HUES48 (cell line): ENCODE results near the gene GTF2F2.

Source experiments
- H3K27ac ChIP-seq: one replicate; pipeline ENCODE4 v1.7.0; 2013; ENCODE audit warnings: low read depth, low read length, inconsistent platforms
- H3K27me3 ChIP-seq: 2 replicates; pipeline ENCODE4 v1.6.1; 2013; ENCODE audit warnings: mild to moderate bottlenecking, low read length; ENCODE audit not compliant: control insufficient read depth, insufficient read depth
- H3K36me3 ChIP-seq: 2 replicates; pipeline ENCODE4 v1.6.1; 2013; ENCODE audit warnings: low read length; ENCODE audit not compliant: control insufficient read depth, insufficient read depth
- H3K4me1 ChIP-seq: 2 replicates; pipeline ENCODE4 v1.6.1; 2013; ENCODE audit warnings: mild to moderate bottlenecking, low read length; ENCODE audit not compliant: control insufficient read depth, insufficient read depth
- H3K4me3 ChIP-seq: 2 replicates; pipeline ENCODE4 v1.5.1; 2013; ENCODE audit warnings: mild to moderate bottlenecking, low read depth, low read length
- H3K9ac ChIP-seq: 2 replicates; pipeline ENCODE4 v1.6.1; 2013; ENCODE audit warnings: mild to moderate bottlenecking, low read depth, low read length, moderate library complexity
- H3K9me3 ChIP-seq: 2 replicates; pipeline ENCODE4 v1.6.1; 2013; ENCODE audit warnings: low read length; ENCODE audit not compliant: control insufficient read depth, insufficient read depth

The GTF2F2 gene

GRCh38 chr13:45219123-45219891 lies 99.0 kb downstream of the GTF2F2 start:
- peaks cover 19% of the 10 kb centered on the region for H3K4me1 ChIP-seq
- H3K9me3 ChIP-seq, result no peaks in the 10 kb centered on the region
- H3K9ac ChIP-seq, result no peak overlapping the region
- H3K4me3 ChIP-seq, result no peak overlapping the region
- H3K36me3 ChIP-seq, result no peaks in the 10 kb centered on the region
- H3K27ac ChIP-seq, result peak overlapping the region; percentile 9
- H3K27me3 ChIP-seq, result no peaks in the 10 kb centered on the region

GRCh38 chr13:45219938-45220375 lies 99.6 kb downstream of the GTF2F2 start:
- no peak overlapping the region for H3K4me3 ChIP-seq
- no peaks in the 10 kb centered on the region for H3K9me3 ChIP-seq
- H3K9ac ChIP-seq, result no peak overlapping the region
- no peak overlapping the region for H3K27ac ChIP-seq
- H3K27me3 ChIP-seq, result no peaks in the 10 kb centered on the region
- H3K36me3 ChIP-seq, result no peaks in the 10 kb centered on the region
- peaks cover 19% of the 10 kb centered on the region for H3K4me1 ChIP-seq

DNA sequence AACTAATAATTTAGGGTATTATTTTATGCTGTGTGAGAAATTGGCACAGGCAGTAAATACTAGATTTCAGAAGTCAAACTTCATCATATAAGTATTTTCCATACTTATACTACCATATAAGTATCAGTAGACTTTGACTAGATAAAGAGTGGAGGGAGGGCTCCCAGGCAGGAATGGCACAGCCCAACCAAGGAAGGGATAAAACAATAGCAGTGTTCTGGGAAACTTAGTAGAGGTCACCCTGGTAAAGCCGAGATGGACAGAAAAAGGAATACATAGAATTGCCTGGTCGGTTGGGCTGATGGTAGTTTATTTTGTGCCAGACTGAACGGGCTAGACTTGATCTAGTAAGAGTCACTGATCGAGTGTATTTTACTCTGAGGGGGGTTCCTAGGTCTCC lies 100.1 kb downstream of the GTF2F2 start:
- H3K4me1 ChIP-seq, result peaks cover 20% of the 10 kb centered on the region
- no peaks in the 10 kb centered on the region for H3K9me3 ChIP-seq
- H3K27me3 ChIP-seq, result no peaks in the 10 kb centered on the region
- H3K27ac ChIP-seq, result no peak overlapping the region
- no peak overlapping the region for H3K4me3 ChIP-seq
- H3K9ac ChIP-seq, result no peak overlapping the region
- no peaks in the 10 kb centered on the region for H3K36me3 ChIP-seq

DNA sequence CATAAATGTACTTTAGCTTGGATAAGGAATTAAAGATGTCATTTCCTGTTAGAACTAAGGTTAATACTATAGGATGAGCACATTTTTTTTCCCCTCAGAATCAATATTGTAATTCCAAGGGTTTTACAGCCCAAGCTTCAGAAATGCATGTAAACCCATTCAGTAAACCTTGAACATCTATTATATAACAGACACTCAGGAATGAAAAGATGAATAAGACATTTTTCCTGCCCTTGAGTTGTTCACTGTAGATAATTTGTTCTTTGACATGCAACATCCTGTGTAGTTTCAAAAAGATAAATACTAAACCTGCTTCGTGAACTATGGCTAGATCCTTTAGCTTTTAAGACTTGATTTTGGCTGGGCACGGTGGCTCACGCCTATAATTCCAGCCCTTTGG lies 102.2 kb downstream of the GTF2F2 start:
- no peaks in the 10 kb centered on the region for H3K27me3 ChIP-seq
- no peak overlapping the region for H3K27ac ChIP-seq
- no peaks in the 10 kb centered on the region for H3K36me3 ChIP-seq
- no peak overlapping the region for H3K9ac ChIP-seq
- H3K4me3 ChIP-seq, result no peak overlapping the region
- peaks cover 30% of the 10 kb centered on the region for H3K4me1 ChIP-seq
- no peaks in the 10 kb centered on the region for H3K9me3 ChIP-seq

- peaks cover 30% of the 10 kb centered on the region for H3K4me1 ChIP-seq
- no peak overlapping the region for H3K9ac ChIP-seq
- H3K9me3 ChIP-seq, result no peaks in the 10 kb centered on the region
- no peaks in the 10 kb centered on the region for H3K27me3 ChIP-seq
- no peak overlapping the region for H3K27ac ChIP-seq
- H3K36me3 ChIP-seq, result no peaks in the 10 kb centered on the region
- H3K4me3 ChIP-seq, result no peak overlapping the region
Measured at GRCh38 chr13:45222919-45223318, 102.6 kb downstream of the GTF2F2 start.

GRCh38 chr13:45224176-45224575 lies 103.9 kb downstream of the GTF2F2 start:
- H3K4me3 ChIP-seq, result no peak overlapping the region
- H3K36me3 ChIP-seq, result no peaks in the 10 kb centered on the region
- no peaks in the 10 kb centered on the region for H3K9me3 ChIP-seq
- H3K9ac ChIP-seq, result no peak overlapping the region
- no peaks in the 10 kb centered on the region for H3K27me3 ChIP-seq
- peaks cover 20% of the 10 kb centered on the region for H3K4me1 ChIP-seq
- H3K27ac ChIP-seq, result no peak overlapping the region

GRCh38 chr13:45225370-45225769 lies 105.1 kb downstream of the GTF2F2 start:
- Histone ChIP-seq H3K36me3 (no peaks in the 10 kb centered on the region), H3K9me3 (no peaks in the 10 kb centered on the region), H3K27ac (no peak overlapping the region), H3K4me1 (peaks cover 11% of the 10 kb centered on the region), H3K27me3 (no peaks in the 10 kb centered on the region), H3K4me3 (no peak overlapping the region), H3K9ac (no peak overlapping the region)

- Histone ChIP-seq H3K27ac (no peak overlapping the region), H3K27me3 (no peaks in the 10 kb centered on the region), H3K4me3 (no peak overlapping the region), H3K4me1 (peaks cover 11% of the 10 kb centered on the region), H3K9ac (no peak overlapping the region), H3K9me3 (no peaks in the 10 kb centered on the region), H3K36me3 (no peaks in the 10 kb centered on the region)
Measured at GRCh38 chr13:45226024-45226423, 105.7 kb downstream of the GTF2F2 start.

DNA sequence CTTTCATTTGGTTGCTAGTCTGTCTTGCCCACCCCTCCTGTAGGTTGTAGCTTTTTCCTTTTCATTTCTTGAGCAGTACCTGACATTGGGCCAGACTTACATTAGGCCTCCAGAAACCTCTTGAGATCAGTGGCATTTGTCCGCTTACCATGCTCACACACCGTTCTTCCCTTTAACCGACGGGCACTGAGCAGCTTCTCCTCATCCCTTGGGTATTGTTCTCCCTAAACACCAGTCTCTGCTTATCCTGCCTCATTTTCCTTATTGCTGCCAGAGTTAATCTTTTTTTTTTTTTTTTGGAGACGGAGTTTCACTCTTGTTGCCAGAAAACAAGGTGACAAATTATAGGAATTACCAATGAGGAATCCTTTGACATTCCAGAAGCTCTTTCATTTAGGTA lies 107.7 kb downstream of the GTF2F2 start:
- no peak overlapping the region for H3K9ac ChIP-seq
- no peaks in the 10 kb centered on the region for H3K9me3 ChIP-seq
- H3K4me3 ChIP-seq, result no peak overlapping the region
- H3K27me3 ChIP-seq, result no peaks in the 10 kb centered on the region
- peaks cover 11% of the 10 kb centered on the region for H3K4me1 ChIP-seq
- H3K27ac ChIP-seq, result no peak overlapping the region
- no peaks in the 10 kb centered on the region for H3K36me3 ChIP-seq

DNA sequence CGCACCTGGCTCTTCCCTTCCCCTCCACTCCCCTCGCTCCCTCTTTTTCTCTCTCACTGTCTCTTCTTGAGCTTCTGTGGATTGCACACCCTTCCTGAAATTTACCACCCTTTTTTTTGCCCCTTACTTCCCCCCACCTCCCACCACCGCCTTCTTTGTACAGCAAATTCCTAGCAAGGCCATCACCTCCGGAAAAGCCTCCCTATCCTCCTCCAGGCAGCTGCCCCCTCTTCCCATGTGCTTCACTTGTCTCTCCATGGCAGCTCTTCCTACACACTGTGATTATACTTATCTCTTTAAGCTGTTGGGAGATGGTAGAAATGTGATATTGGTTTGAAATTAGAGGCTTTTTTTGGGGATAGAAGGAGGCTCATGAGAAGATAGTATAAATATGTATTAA lies 108.9 kb downstream of the GTF2F2 start:
- Histone ChIP-seq H3K27ac (no peak overlapping the region), H3K9ac (no peak overlapping the region), H3K4me3 (no peak overlapping the region), H3K4me1 (peaks cover 11% of the 10 kb centered on the region), H3K36me3 (no peaks in the 10 kb centered on the region), H3K9me3 (no peaks in the 10 kb centered on the region), H3K27me3 (no peaks in the 10 kb centered on the region)

- Histone ChIP-seq H3K9ac (no peak overlapping the region), H3K36me3 (no peaks in the 10 kb centered on the region), H3K9me3 (no peaks in the 10 kb centered on the region), H3K4me1 (peaks cover 1% of the 10 kb centered on the region), H3K4me3 (no peak overlapping the region), H3K27me3 (no peaks in the 10 kb centered on the region), H3K27ac (no peak overlapping the region)
Measured at GRCh38 chr13:45231305-45231704, 111.0 kb downstream of the GTF2F2 start.
